Measurements from ENCODE around the gene ASCC2.

The ASCC2 gene

DNA sequence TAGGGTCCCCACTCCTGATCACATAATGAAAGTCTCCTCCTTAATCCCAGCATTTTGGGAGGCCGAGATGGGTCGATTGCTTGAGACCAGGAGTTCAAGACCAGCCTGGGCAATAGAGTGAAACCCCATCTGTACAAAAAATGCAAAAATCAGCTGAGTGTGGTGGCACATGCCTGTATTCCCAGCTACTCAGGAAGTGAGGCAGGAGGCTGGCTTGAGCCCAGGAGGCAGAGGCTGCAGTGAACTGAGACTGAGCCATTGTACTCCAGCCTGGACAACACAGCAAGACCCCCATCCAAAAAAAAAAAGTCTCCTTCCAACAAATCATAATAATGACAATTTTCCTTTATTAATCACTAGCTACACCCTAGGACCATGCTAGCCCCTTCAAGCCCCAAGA, 86.4 kb downstream of the ASCC2 start:
- no peak for DNase-seq

DNA sequence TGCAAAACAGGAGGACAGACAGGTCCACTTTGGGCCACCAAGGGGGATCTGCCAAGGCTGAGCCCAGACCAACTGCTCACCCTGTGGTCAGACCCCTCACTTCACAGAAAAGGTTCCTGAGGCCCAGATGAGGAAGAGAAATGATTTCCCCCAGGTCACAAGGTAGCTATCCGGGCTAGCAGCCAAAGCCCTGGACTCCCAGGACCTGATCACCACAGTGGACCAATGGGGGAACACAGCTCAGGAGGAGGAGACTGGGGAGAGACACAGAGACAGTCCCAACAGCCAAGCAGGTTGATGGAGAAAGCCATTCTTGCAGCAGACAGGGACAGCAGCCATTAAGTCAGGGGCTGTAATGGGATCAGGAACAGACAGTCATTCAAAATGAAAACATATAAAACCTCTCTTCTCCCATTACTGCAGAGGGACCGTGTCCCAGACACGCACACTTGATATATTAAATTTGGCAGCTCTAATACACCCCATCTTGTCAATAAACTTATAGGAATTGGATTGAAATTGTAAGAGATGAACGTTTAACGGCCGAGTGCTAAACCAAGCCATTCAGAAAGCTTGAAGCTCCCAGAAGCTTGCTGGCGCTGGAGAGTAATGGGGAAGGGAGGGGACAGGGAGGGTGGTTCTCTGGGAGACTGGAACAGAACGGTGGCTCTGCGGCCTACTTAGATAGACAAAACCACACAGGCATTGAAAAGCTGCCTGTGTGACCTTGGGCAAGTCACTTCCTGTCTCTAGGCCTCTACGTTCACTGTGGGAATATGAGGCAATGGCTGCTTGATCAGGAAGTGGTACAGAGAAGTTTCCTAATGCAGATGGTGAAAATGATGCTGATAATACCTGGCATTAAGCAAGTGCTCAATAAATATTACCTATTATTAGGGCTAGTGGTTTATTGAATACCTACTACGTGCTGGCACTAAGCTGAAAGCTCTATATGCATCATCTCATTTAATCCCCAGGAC, 87.2 kb downstream of the ASCC2 start:
- DNase-seq, result no peak

DNA sequence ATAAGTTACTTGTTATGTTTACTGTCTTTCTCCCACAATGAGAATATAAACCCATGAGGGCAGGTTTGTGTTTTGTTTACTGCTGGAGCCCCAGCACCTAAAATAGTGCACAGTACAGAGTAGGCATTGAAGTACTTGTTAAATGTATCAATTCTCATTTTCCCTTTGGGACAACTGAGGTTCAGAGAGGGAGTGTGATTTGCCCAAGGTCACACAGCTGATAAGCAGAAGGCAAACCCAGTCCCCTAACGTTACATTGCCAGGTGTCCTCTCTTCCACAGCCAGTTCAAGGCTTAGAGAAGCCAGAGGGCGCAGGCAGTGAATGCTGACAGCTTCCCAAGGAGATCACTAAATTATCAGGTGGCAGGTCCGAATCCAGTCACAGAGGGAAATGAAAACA, 88.0 kb downstream of the ASCC2 start:
- DNase-seq, result no peak

DNA sequence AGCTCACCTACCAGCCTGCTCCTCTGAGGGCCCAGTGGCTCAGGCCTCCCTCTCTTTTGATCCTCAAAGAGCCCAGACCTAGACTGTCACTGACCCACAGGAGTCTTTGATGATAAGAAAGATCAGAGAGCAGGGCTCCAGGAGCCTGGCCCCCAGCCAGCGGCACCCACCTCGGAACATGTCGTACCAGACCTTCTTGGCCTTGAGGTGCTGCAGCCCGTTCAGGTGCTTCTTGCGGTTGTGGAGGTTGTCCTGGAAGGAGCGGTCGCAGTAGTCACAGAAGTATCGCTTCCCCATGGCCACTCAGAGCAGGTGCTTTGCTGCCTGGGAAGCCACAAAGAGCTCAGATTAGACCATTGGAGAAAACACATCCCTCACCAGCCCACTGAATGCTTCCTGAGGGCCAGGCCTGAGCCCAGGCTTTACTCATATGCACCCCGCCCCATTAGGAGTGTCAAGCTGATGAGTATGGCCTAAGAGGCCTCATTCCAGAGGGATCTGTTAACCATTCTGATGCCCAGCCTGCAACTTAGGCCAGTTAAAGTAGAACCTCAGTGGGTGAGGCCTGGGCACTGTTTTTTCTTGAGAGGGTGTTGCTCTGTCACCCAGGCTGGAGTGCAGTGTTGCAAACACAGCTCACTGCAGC, 89.7 kb downstream of the ASCC2 start:
- DNase-seq, result no peak

DNA sequence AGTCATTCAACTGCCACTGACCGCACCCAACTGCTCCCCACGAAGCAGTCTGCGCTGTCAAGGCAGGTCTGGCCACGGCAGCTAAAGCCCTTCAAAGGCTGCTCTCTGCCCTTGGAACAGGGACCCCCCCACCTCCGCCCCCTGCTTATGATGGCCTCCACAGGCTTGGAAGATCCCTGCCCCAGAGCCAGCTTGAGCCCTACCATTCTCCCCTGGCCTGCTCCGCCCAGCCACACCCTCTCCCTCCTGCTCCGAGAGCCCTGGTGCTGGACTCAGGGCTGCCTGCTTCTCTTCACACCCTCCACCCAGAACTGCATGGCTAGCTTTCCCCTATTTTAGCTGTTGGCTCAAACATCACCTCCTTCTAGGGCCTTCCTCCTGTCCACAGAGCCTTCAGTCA, 90.2 kb downstream of the ASCC2 start:
- no peak for DNase-seq

DNA sequence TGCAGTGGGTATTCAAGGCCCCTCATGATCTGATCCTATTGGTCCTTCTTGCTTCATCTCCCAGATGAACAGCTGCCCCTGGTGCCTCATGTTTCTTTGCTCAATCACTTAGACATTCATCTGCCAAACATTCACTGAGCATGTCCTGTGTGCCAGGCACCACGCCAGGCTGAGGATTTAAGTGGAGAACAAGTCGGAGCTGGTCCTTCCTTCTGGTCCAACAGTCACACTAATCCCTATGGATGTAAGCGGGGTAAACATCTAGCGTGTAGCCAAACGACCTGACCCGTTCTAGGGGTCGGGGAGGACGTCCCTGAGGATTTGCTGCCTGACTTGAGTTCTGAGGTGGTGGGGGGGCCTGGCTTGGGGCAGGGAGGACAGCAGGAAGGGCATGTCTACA, 93.2 kb downstream of the ASCC2 start:
- DNase-seq, result no peak

DNA sequence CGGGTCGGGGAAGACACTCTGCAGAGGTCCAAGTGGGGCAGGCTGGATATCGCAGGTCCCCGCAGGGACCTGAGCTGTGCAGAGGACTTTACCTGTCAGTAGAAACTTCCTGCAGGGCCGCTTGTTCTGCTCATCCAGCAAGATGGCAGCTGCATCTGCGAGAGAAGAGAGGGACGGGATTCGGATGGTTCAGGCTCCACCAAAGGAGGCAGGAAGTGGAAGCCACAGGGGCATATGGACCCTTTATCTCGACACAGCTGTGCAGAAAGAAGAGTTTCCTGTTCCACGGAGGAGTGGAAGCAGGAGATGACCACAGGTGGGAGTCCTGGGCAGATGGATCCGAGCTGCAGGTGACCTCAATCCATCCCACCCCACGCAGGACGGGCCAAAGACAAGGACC, 95.7 kb downstream of the ASCC2 start:
- DNase-seq, result no peak

DNA sequence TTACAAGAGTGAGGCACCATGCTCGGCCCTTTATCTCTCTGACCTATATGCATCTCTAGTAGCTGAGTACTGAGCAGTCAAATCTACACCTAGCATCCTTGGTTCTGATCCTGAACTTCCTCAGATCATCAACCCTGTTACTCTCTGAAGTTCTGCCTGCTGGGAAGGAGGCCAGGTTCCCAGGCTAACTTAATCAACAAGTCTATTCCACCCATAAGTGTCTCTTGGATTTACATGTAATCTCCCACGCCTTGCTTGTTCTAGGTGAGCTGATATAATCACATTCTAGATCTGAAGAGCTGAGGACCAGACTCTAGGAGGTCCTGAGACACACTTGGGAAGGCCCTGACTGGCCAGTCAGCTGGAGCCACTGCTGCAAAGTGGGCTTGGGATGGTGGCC, 96.1 kb downstream of the ASCC2 start:
- no peak for DNase-seq

DNA sequence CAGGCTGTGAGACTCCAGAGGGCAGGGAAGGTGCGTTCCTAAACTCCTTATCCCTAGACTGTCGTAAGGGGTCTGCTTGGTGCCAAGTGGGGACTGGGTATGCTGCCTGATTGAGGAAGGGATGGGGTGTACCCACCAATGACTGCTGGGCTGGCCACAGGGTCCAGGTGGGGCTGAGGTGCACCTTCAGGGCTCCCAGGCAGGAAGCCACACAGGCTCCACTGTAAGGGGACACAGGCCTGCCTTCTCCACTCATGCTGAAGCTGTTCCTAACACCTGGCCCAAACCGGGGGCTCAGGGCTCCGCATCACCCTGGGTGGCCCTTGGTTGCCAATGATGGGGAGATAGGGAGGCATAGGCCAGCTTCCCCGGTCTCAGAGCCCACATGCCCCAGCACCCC, 97.9 kb downstream of the ASCC2 start:
- DNase-seq, result no peak

DNA sequence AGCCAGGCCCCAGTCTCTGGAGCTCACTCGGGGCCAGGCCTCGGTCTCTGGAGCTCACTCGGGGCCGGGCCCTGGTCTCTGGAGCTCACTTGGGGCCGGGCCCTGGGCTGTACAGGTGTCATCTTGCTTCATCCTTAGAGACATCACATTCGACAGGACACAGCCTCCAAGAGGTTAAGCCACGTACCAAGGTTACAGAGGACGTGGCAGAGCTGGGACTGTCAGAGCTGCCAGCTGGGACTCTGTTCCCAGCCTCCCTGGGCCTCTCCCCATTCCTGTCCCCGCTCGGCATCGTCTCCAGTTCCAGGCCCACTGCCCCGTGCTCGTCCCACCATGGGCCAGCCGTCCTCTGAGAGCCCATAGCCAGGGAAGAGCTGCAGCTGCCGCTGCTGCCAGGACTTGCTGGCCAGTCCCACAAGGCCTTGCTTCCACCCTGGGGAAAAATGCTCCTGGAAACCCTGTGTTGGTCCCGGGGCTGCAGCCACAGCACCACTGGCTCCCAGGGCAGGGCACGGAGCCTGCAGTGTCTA, 98.7 kb downstream of the ASCC2 start:
- no peak for DNase-seq

Measured in activated effector memory CD4-positive, alpha-beta T cell treated with anti-CD3 and anti-CD28 coated beads, Interleukin-2, amount 50 U/mL, for 16 hours (primary cell).